RWPE2 (cell line): ENCODE results near the gene C1orf198.

Experiments
- ATAC-seq: fragments of 200-7000 bp; cut with Tn5 transposase; 3 replicates; pipeline ENCODE4 v1.9.1; 2021; ENCODE audit warnings: low read depth
- DNase-seq: peaks from one replicate; pipeline ENCODE4 v3.0.0-alpha.2; 2020; ENCODE audit warnings: low spot score
- H3K27ac ChIP-seq: fragments of 450-650 bp; 2 replicates; pipeline ENCODE4 v1.5.1; 2017; ENCODE audit warnings: mild to moderate bottlenecking; ENCODE audit not compliant: poor library complexity, severe bottlenecking
- H3K27me3 ChIP-seq: fragments of 250-450 bp; sonication (Bioruptor Pico); 2 replicates; pipeline ENCODE4 v1.5.1; 2021; ENCODE audit warnings: mild to moderate bottlenecking, moderate library complexity; ENCODE audit not compliant: insufficient read depth, poor library complexity, severe bottlenecking
- H3K36me3 ChIP-seq: fragments of 250-450 bp; sonication (Bioruptor Pico); 2 replicates; pipeline ENCODE4 v1.5.1; 2020; ENCODE audit warnings: low read depth, mild to moderate bottlenecking, moderate library complexity
- H3K4me1 ChIP-seq: fragments of 250-450 bp; sonication (Bioruptor Pico); 2 replicates; pipeline ENCODE4 v1.5.1; 2021; ENCODE audit warnings: mild to moderate bottlenecking, moderate library complexity; ENCODE audit not compliant: insufficient read depth, poor library complexity, severe bottlenecking
- H3K4me3 ChIP-seq: fragments of 250-450 bp; sonication (Bioruptor Pico); 2 replicates; pipeline ENCODE4 v1.5.1; 2021; ENCODE audit warnings: mild to moderate bottlenecking, moderate library complexity; ENCODE audit not compliant: severe bottlenecking
- H3K9me3 ChIP-seq: fragments of 250-450 bp; sonication (Bioruptor Pico); 2 replicates; pipeline ENCODE4 v1.5.1; 2021; ENCODE audit warnings: mild to moderate bottlenecking, moderate library complexity; ENCODE audit not compliant: severe bottlenecking
- CTCF ChIP-seq: fragments of 450-650 bp; IDR thresholded peaks from one replicate; pipeline ENCODE4 v1.5.1; 2017; ENCODE audit warnings: mild to moderate bottlenecking, moderate library complexity; ENCODE audit not compliant: poor library complexity, severe bottlenecking

The C1orf198 gene

GRCh38 chr1:230843503-230844309 lies 24.6 kb downstream of the C1orf198 start:
- Histone ChIP-seq H3K36me3 (no peaks in the 10 kb centered on the region), H3K4me1 (no peaks in the 10 kb centered on the region), H3K27ac (no peak overlapping the region), H3K9me3 (no peaks in the 10 kb centered on the region), H3K27me3 (no peaks in the 10 kb centered on the region), H3K4me3 (no peak overlapping the region)
- TF ChIP-seq CTCF = no peak
- ATAC-seq (no peak), DNase-seq (no peak)

DNA sequence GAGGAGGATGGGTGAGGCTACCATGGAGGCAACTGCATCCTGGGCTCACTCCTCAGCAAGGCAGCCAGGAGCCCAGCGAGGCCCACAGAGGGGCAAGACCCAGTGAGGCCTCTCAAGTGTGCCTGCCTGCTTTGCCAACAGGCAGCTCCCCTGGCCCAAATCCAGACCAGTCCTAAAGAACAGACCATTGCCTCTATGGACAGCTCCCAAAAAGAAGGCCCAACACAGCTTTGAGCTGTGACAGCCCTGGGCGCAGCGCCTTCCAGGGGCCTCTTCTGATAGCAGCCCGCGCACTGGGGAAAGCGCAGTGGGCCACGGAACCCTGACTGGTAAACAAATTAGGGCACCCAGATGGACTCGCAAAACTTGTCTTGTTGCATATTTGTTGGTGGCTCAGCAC lies 25.5 kb downstream of the C1orf198 start:
- no peak for TF ChIP-seq CTCF
- Histone ChIP-seq H3K4me1 (no peaks in the 10 kb centered on the region), H3K27ac (no peak overlapping the region), H3K36me3 (no peaks in the 10 kb centered on the region), H3K4me3 (no peak overlapping the region), H3K27me3 (no peaks in the 10 kb centered on the region), H3K9me3 (no peaks in the 10 kb centered on the region)
- DNase-seq (no peak), ATAC-seq (no peak)

DNA sequence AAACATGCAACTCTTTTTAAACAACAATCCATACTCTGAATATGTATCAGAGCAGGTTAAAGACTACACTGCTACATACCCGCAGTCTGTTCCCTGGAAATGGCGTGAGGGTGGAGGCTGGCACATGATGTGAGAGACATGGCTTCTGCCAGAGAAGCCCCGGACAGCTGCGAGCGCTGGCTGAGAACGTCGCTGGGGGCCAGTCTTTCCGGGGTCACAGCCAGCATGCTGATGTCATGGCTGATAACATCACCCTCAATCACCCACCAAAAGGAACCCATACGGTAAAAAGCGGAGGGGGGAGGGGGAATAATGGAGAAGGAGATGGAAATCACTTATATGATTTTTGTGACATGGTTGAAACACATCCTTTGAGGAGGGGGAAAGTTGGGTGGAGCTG lies 29.1 kb downstream of the C1orf198 start:
- no peaks in the 10 kb centered on the region for H3K9me3 ChIP-seq
- H3K4me3 ChIP-seq = no peak overlapping the region
- no peaks in the 10 kb centered on the region for H3K27me3 ChIP-seq
- DNase-seq (no peak), ATAC-seq (no peak)
- no peak for TF ChIP-seq CTCF
- H3K4me1 ChIP-seq = no peaks in the 10 kb centered on the region
- H3K36me3 ChIP-seq = no peaks in the 10 kb centered on the region
- H3K27ac ChIP-seq = no peak overlapping the region

DNA sequence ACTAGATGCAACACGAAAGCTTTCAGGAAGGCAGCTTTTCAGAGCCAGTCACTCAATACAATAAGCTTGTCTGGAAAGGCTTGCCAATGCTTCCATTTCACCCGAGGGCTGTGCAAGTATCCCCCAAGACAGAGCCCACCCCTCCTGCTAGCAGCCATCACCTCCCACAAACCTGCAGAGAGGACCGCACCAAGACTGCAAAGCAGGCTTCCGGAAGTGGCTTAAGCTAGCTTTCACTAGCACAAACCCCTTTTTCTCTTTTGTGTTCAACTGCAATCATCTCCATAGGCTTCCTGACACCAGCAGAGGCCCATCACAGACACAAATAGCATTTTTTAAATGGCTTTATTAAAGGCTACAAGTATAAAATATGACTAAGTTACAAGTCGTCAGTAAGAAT lies 31.5 kb downstream of the C1orf198 start:
- DNase-seq = no peak
- Histone ChIP-seq H3K27me3 (no peaks in the 10 kb centered on the region), H3K9me3 (no peaks in the 10 kb centered on the region), H3K36me3 (no peaks in the 10 kb centered on the region), H3K4me1 (no peaks in the 10 kb centered on the region), H3K27ac (no peak overlapping the region), H3K4me3 (no peak overlapping the region)
- no peak for TF ChIP-seq CTCF
- ATAC-seq = no peak

DNA sequence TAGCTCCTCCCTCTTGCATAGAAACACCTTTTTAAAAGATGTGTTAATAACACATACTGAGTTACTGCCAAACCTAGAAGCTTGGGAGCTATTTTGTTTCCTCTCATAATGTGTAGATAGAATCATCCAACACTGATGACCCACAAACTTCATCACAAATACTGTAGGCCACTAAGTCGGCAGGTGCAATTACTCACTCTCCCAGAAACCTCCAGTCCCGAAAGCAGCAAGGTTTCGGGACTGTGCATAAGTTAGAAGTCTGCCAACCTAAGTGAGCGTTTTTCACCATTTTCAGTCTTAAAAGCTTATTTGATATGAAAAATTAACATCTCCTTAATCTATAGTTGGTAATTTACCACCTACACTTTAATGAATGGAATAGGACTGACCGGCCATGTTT lies 32.0 kb downstream of the C1orf198 start:
- no peaks in the 10 kb centered on the region for H3K4me1 ChIP-seq

More for the DNA sequence above, 32.0 kb downstream of the C1orf198 start:
- no peak overlapping the region for H3K4me3 ChIP-seq
- no peak overlapping the region for H3K27ac ChIP-seq
- no peak for ATAC-seq
- no peaks in the 10 kb centered on the region for H3K36me3 ChIP-seq
- TF ChIP-seq CTCF = no peak
- no peak for DNase-seq
- no peaks in the 10 kb centered on the region for H3K27me3 ChIP-seq
- no peaks in the 10 kb centered on the region for H3K9me3 ChIP-seq
